Glutamatergic neuron (in vitro differentiated cells): ENCODE results near the gene ADRA2B. TPM values are rescaled to one million over a fixed set of nuclear protein-coding genes. Genes with fewer than 3 reads are reported as not detected.

Experiments used
- DNase-seq: peaks from one replicate; pipeline ENCODE4 v3.0.0; 2022
- H3K27ac Mint-ChIP-seq: one replicate; pipeline ENCODE4 v1.8.0; 2020; ENCODE audit warnings: mild to moderate bottlenecking, mixed read lengths, inconsistent platforms; ENCODE audit not compliant: unreplicated experiment
- H3K27me3 Mint-ChIP-seq: one replicate; pipeline ENCODE4 v1.8.0; 2020; ENCODE audit warnings: mild to moderate bottlenecking, moderate library complexity, mixed read lengths, inconsistent platforms; ENCODE audit not compliant: unreplicated experiment
- H3K36me3 Mint-ChIP-seq: one replicate; pipeline ENCODE4 v1.8.0; 2020; ENCODE audit warnings: mild to moderate bottlenecking, mixed read lengths, inconsistent platforms; ENCODE audit not compliant: unreplicated experiment
- H3K4me1 Mint-ChIP-seq: one replicate; pipeline ENCODE4 v1.8.0; 2020; ENCODE audit warnings: mild to moderate bottlenecking, low read depth, mixed read lengths, inconsistent platforms; ENCODE audit not compliant: unreplicated experiment
- H3K4me3 Mint-ChIP-seq: one replicate; pipeline ENCODE4 v1.8.0; 2020; ENCODE audit warnings: mild to moderate bottlenecking, mixed read lengths, inconsistent platforms; ENCODE audit not compliant: unreplicated experiment
- H3K9me3 Mint-ChIP-seq: one replicate; pipeline ENCODE4 v1.8.0; 2020; ENCODE audit warnings: mild to moderate bottlenecking, moderate library complexity, mixed read lengths, inconsistent platforms; ENCODE audit not compliant: unreplicated experiment
- total RNA-seq: library from RNA; stranded (reverse); fragmentation: NEBNext Ultra II Directional; extraction: Animal tissue kit (Norgen Biotek cat#: 25700); gene quantifications from one replicate; pipeline ENCODE4 v1.2.1, GENCODE V29; 2021; ENCODE audit not compliant: unreplicated experiment
- TF ChIP-seq, protein P1 (sequence below): fragments of 200-600 bp; sonication (generic); IDR thresholded peaks from one replicate; pipeline ENCODE4 v1.5.0; 2021; ENCODE audit not compliant: partially characterized antibody, unreplicated experiment

The ADRA2B gene
- total RNA-seq, 1 donor from 2014 or later = 0.91 TPM

DNA sequence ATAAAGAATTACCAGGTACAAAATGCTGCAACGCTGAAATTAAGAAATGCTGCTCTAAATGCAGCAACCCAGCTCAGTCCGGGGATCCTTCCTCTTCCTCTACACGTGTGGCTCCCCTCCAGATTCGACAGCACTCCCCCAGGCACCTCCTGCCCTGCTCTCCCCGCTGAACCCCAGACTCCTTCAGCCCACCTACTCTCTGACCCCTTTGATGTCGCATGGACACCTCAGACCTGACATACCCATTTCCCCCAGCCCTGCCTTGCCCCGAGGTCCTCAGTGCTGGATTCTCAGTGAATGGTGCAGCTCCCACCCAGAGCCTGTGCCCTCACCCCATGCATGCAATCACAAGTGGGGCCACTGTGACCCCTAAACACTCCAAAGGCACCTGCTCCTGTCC is 4.6 kb upstream of the ADRA2B start:
- no peak for DNase-seq
- Mint-ChIP-seq H3K9me3 (peaks cover 5% of the 10 kb centered on the region), H3K4me1 (peaks cover 2% of the 10 kb centered on the region), H3K27me3 (peaks cover 14% of the 10 kb centered on the region), H3K27ac (no peak overlapping the region), H3K36me3 (peaks cover 10% of the 10 kb centered on the region), H3K4me3 (no peak overlapping the region)
- TF ChIP-seq, protein P1, sequence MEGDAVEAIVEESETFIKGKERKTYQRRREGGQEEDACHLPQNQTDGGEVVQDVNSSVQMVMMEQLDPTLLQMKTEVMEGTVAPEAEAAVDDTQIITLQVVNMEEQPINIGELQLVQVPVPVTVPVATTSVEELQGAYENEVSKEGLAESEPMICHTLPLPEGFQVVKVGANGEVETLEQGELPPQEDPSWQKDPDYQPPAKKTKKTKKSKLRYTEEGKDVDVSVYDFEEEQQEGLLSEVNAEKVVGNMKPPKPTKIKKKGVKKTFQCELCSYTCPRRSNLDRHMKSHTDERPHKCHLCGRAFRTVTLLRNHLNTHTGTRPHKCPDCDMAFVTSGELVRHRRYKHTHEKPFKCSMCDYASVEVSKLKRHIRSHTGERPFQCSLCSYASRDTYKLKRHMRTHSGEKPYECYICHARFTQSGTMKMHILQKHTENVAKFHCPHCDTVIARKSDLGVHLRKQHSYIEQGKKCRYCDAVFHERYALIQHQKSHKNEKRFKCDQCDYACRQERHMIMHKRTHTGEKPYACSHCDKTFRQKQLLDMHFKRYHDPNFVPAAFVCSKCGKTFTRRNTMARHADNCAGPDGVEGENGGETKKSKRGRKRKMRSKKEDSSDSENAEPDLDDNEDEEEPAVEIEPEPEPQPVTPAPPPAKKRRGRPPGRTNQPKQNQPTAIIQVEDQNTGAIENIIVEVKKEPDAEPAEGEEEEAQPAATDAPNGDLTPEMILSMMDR = no peak

GRCh38 chr2:96120091-96120720 is 3.8 kb upstream of the ADRA2B start:
- no peak overlapping the region for H3K4me3 Mint-ChIP-seq
- peaks cover 21% of the 10 kb centered on the region for H3K27me3 Mint-ChIP-seq
- peaks cover 2% of the 10 kb centered on the region for H3K4me1 Mint-ChIP-seq
- H3K9me3 Mint-ChIP-seq = peaks cover 10% of the 10 kb centered on the region
- TF ChIP-seq, protein P1 = no peak
- DNase-seq = no peak
- no peak overlapping the region for H3K27ac Mint-ChIP-seq
- H3K36me3 Mint-ChIP-seq = peaks cover 14% of the 10 kb centered on the region

DNA sequence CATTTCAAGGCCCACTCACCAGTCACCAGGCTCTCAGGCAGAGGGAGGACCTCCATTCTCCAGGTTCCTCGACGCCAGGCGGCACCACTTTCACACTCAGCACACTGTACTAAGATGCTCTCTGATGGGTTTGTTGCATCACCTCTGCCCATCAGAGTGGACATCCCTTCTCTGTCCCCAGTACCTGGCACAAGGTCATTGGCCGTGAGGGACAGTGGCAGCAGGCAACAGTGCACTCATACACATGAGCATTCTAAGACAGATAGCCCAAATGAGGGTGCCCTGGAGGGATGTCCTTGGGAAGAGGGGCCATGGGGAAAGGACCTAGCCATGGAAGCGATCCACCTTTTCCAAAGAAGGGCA is 3.0 kb upstream of the ADRA2B start:
- TF ChIP-seq, protein P1 = no peak
- Mint-ChIP-seq H3K9me3 (peaks cover 11% of the 10 kb centered on the region), H3K27me3 (peaks cover 21% of the 10 kb centered on the region)

DNA sequence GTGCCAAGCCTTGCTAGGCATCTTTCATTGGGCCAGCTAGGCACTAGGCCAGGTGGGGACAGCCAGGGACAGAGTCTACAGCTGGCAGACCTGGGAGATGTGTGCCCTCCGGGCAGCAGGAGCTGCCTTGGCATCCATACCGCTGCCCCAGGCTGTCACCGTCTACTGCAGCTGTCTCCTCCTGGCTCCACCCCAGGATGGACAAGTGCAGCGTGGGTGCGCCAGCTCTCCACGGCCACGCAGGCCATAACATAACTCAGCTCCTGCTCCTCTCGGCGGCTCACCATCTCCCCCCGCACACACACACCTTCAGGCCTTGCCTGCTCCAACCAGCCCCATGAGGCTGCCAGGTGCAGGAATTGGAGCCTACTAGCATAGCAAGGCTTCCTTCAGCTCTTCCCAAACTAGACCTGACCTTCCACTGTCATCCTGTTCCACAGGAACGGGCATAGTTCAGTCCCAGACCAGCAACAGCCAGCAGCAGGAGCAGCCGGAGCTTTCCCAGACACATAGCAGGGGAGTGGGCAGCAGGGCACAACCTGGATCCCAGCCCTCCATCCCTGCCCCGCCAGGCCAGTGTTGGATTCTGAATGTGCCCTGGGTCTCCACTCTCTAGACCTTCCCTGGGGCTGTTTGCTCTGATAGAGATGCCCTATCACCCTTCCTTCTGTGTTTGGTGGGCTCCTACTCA is 2.5 kb upstream of the ADRA2B start:
- H3K36me3 Mint-ChIP-seq = peaks cover 12% of the 10 kb centered on the region
- H3K9me3 Mint-ChIP-seq = peaks cover 10% of the 10 kb centered on the region
- H3K27ac Mint-ChIP-seq = no peak overlapping the region
- TF ChIP-seq, protein P1 = no peak
- no peak overlapping the region for H3K4me3 Mint-ChIP-seq
- no peak for DNase-seq
- H3K4me1 Mint-ChIP-seq = peaks cover 2% of the 10 kb centered on the region
- peaks cover 21% of the 10 kb centered on the region for H3K27me3 Mint-ChIP-seq

More for the DNA sequence above, 3.0 kb upstream of the ADRA2B start:
- DNase-seq = no peak
- Mint-ChIP-seq H3K27ac (no peak overlapping the region), H3K4me3 (no peak overlapping the region), H3K36me3 (peaks cover 12% of the 10 kb centered on the region), H3K4me1 (peaks cover 2% of the 10 kb centered on the region)
